ENCODE results near the gene C21orf58. TPM values are rescaled to one million over a fixed set of nuclear protein-coding genes. Genes with fewer than 3 reads are reported as not detected.

The C21orf58 gene
- total RNA-seq, 2 experiments from 2014 or later = 23.9 to 25.2 TPM

- TF ChIP-seq CTCF (IDR thresholded peaks at IDR 0.05) = no peak
- no peak for ATAC-seq
- ChIA-PET CTCF (no interaction called here), POLR2A (no interaction called here)
- H3K36me3 Mint-ChIP-seq (ENCODE audit: low read depth) = peaks cover 35% of the 10 kb centered on the region
- H3K27me3 Mint-ChIP-seq = no peaks in the 10 kb centered on the region
- no peaks in the 10 kb centered on the region for H3K9me3 Mint-ChIP-seq
- no peak for DNase-seq
- intact Hi-C loops (cut with micrococcal nuclease) = no loop called here
- H3K27ac Mint-ChIP-seq = no peak overlapping the region
- peaks cover 2% of the 10 kb centered on the region for H3K4me1 Mint-ChIP-seq (ENCODE audit: low read depth)
- H3K4me3 Mint-ChIP-seq = no peak overlapping the region
Measured at GRCh38 chr21:46345861-46346260, 22.2 kb upstream of the C21orf58 start.

GRCh38 chr21:46344219-46344915 lies 20.7 kb upstream of the C21orf58 start:
- no peak overlapping the region for H3K27ac Mint-ChIP-seq
- CTCF ChIA-PET = no interaction called here
- DNase-seq (no peak), ATAC-seq (no peak)
- intact Hi-C loops (cut with micrococcal nuclease) = no loop called here
- peaks cover 40% of the 10 kb centered on the region for H3K36me3 Mint-ChIP-seq (ENCODE audit: low read depth)
- H3K4me1 Mint-ChIP-seq (ENCODE audit: low read depth) = peaks cover 2% of the 10 kb centered on the region
- no peak overlapping the region for H3K4me3 Mint-ChIP-seq
- no peaks in the 10 kb centered on the region for H3K27me3 Mint-ChIP-seq
- TF ChIP-seq CTCF (IDR thresholded peaks at IDR 0.05) = no peak
- POLR2A ChIA-PET = no interaction called here
- H3K9me3 Mint-ChIP-seq = no peaks in the 10 kb centered on the region

GRCh38 chr21:46340998-46341397 lies 17.3 kb upstream of the C21orf58 start:
- intact Hi-C loops (cut with micrococcal nuclease) = no loop called here
- no peak for ATAC-seq
- ChIA-PET POLR2A (no interaction called here), CTCF (no interaction called here)
- TF ChIP-seq CTCF (IDR thresholded peaks at IDR 0.05) = no peak
- Mint-ChIP-seq H3K4me3 (no peak overlapping the region), H3K27ac (no peak overlapping the region), H3K36me3 (ENCODE audit: low read depth) (peaks cover 45% of the 10 kb centered on the region), H3K4me1 (ENCODE audit: low read depth) (peaks cover 2% of the 10 kb centered on the region), H3K9me3 (no peaks in the 10 kb centered on the region), H3K27me3 (no peaks in the 10 kb centered on the region)
- DNase-seq = no peak

GRCh38 chr21:46336603-46337002 lies 12.9 kb upstream of the C21orf58 start:
- CTCF ChIA-PET = no interaction called here
- DNase-seq (no peak), ATAC-seq (no peak)
- Mint-ChIP-seq H3K27ac (no peak overlapping the region), H3K9me3 (no peaks in the 10 kb centered on the region), H3K36me3 (ENCODE audit: low read depth) (peaks cover 37% of the 10 kb centered on the region), H3K4me3 (no peak overlapping the region), H3K4me1 (ENCODE audit: low read depth) (peaks cover 2% of the 10 kb centered on the region), H3K27me3 (no peaks in the 10 kb centered on the region)
- intact Hi-C loops (cut with micrococcal nuclease) = no loop called here
- POLR2A ChIA-PET = no interaction called here
- TF ChIP-seq CTCF (IDR thresholded peaks at IDR 0.05) = no peak

- no peak for TF ChIP-seq CTCF (IDR thresholded peaks at IDR 0.05)
- ChIA-PET CTCF (no interaction called here), POLR2A (interaction anchor here (0.9 kb wide), 1 partner anchor 9 kb away, joined by 3 read pairs; a partner anchor contains a TSS)
- ATAC-seq (no peak), DNase-seq (no peak)
- H3K36me3 Mint-ChIP-seq (ENCODE audit: low read depth) = peaks cover 28% of the 10 kb centered on the region
- no peak overlapping the region for H3K4me3 Mint-ChIP-seq
- no peaks in the 10 kb centered on the region for H3K9me3 Mint-ChIP-seq
- intact Hi-C loops (cut with micrococcal nuclease) = no loop called here
- H3K27me3 Mint-ChIP-seq = no peaks in the 10 kb centered on the region
- no peaks in the 10 kb centered on the region for H3K4me1 Mint-ChIP-seq (ENCODE audit: low read depth)
- H3K27ac Mint-ChIP-seq = no peak overlapping the region
Measured at GRCh38 chr21:46334351-46335140, 10.9 kb upstream of the C21orf58 start.
